NCI-H460 (cell line): ENCODE results near the gene PRDX6. TPM values are rescaled to one million over a fixed set of nuclear protein-coding genes. Genes with fewer than 3 reads are reported as not detected.
"Not testable (repeated sequence)": the region's sequence is repeated elsewhere in the genome, so short reads cannot be mapped to it uniquely, and the experiment has no call there.

Source experiments
- DNase-seq: peaks from one replicate; pipeline ENCODE4 v3.0.0-alpha.2; 2016; ENCODE audit warnings: low read depth; ENCODE audit errors: extremely low read depth
- total RNA-seq: library from RNA; depleted of rRNA; stranded (reverse); fragments of >200 nt; shearing (Covaris generic); gene quantifications from 2 replicates; pipeline ENCODE4 v1.2.3, GENCODE V29; 2014

The PRDX6 gene
- total RNA-seq, 1 experiment from 2014 or later: 594 TPM

GRCh38 chr1:173493125-173493524, 16.0 kb downstream of the PRDX6 start:
- DNase-seq: not testable (repeated sequence)

GRCh38 chr1:173495609-173496267, 18.6 kb downstream of the PRDX6 start:
- DNase-seq: no peak

DNA sequence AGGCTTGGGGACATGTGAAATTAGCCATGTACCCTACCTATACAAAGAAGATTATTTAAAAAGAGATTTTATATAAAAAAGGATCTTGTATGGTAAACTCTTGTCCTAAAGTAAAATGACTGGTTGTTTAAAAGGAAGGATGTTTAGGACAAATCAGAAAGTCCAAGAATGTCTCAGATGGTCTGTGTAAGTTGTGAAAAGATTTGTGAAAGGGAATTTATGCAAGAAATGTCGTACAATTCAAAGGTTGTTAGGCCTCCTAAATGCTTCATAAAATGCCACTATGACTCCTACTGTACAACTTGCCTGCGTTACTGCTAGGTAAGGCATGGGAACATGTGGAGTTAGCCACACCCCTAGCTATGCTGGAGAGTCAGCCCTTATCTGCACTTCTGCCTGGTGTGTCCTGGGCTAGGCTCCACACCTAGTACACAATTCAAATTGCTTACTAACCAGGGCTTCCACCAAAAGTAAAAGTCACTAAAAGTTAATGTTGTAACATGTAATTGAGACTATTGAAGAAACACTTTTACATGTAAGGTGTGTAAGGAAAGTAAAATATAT, 19.7 kb downstream of the PRDX6 start:
- DNase-seq: no peak

DNA sequence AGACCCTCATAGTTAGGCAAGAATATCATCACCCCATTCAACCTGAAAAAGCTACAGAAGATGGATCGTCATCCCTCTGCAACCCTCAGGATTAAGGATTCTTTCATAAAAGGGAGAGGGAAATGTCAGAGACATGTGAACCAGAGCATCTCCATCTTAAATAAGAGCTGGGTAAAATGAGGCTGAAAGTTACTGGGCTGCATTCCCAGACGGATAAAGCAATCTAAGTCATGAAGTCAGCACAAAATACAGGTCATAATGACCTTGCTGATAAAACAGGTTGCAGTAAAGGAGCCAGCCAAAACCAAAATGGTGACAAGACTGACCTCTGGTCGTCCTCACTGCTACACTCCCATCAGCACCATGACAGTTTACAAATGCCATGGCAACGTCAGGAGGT, 22.6 kb downstream of the PRDX6 start:
- no peak for DNase-seq

GRCh38 chr1:173502104-173502503, 25.0 kb downstream of the PRDX6 start:
- DNase-seq: no peak

DNA sequence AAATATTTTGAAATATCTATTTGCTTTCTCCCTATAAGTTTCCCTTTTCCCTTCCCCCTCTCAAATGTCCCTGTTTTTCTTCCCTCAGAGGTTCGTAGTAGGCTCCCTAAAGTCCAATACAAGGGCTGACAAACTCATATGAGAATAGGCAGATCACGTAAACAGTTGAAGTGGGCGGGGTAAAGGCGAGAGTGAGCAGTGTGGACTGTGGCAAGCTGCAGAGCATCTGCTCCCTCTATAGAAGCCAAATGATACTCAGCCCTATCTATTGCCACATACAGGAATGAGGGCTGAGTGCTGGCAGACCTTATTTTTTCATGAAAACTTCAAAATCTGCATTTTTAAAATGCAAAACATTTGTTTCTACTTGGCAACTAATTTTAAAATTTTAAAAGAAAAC, 26.3 kb downstream of the PRDX6 start:
- DNase-seq: peak; percentile 58

DNA sequence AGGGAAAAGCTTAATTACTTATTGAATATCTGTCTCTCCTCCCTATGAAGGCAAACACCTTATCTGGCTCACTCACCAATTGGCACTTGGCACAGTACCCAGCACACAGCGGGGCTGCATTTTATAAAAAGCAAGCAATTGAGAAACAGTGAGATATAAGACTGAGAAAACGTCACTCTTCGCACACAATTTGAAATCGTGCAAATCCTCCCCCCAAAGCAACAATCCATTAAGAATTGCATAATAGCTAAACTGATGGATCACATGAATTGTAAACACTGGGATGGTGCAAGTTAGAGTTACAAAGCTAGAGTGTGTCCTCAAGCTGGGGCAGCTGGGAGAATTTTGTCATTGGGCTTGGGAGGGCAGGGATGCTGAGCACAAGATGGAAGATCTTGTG, 27.1 kb downstream of the PRDX6 start:
- DNase-seq: peak; percentile 15

- no peak for DNase-seq
Observed at GRCh38 chr1:173505391-173505790, 28.3 kb downstream of the PRDX6 start.

- DNase-seq: peak; percentile 44
Observed at GRCh38 chr1:173506437-173506836, 29.3 kb downstream of the PRDX6 start.

DNA sequence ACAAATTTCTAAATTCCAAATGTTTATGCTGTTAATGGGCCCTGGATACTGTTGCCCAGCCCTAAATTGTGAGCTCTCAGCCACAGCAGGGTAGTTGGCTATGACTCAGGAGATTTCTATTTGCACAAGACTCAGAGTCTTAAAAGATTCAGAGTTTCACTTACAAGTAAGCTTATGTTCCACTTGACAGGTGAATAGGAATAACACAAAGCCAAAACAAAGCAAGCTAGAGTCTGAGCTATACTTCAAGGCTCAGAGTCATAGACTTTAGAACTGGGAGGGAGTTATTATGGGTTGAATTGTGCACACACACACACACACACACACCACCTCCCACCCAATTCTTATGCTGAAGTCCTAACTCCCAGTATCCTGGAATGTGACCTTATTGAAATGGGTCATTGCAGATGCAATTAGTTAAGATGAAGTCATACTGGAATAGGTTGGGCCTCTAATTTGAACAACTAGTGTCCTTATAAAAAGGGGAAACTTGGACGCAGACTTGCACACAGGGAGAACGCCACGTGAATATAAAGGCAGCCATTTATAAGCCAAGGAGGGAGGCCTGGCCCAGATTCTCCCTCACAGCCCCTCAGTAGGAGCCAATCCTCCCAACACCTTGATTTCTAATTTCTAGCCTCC, 30.2 kb downstream of the PRDX6 start:
- peak; percentile 38 for DNase-seq

DNA sequence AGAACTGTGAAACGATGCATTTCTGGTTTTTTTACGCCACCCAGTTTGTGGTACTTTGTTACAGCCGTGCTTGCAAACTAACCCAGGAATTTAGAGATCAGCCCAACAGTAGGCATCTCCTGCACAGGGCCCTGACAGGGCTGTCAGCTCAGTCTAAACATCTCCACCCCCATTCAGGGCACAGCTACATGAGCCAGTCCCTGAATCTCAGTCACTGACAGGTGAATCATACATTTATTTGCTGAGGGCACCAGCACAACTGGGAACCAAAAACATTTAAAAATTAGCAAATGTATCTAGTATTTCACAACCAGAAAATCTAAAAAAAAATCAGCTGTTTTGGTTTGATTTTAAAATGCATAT, 30.7 kb downstream of the PRDX6 start:
- DNase-seq: peak; percentile 23

- DNase-seq: no peak
Observed at GRCh38 chr1:173508541-173508940, 31.4 kb downstream of the PRDX6 start.

DNA sequence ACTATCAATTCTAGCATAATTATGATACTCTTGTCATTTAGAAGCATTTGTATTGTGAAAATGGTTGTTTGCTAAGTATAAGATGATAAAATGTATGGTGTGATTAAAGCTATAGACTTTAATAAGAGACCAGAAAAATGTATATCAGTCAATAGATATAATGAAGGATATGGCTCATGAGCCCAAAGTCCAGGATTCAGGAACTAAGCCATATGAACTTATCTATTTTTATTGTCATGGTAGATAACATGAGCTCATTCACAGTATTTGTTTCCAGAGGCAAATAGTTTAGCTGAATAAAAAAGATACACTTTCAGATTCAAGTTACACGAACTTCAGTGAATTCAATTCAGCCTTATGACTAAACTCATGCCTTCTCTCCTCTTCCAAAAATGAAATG, 32.7 kb downstream of the PRDX6 start:
- DNase-seq: no peak

DNA sequence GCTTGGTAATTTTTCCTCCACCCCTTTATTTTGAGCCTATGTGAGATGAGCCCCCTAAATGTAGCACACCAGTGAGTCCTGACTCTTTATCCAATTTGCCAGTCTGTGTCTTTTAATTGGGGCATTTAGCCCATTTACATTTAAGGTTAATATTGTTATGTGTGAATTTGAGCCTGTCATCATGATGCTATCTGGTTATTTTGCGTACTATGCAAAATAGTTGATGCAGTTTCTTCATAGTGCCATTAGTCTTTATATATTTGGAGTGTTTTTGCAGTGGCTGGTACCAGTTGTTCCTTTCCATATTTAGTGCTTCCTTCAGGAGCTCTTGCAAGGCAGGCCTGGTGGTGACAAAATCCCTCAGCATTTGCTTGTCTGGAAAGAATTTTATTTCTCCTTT, 37.4 kb downstream of the PRDX6 start:
- DNase-seq: not testable (repeated sequence)

GRCh38 chr1:173520799-173521198, 43.7 kb downstream of the PRDX6 start:
- no peak for DNase-seq

DNA sequence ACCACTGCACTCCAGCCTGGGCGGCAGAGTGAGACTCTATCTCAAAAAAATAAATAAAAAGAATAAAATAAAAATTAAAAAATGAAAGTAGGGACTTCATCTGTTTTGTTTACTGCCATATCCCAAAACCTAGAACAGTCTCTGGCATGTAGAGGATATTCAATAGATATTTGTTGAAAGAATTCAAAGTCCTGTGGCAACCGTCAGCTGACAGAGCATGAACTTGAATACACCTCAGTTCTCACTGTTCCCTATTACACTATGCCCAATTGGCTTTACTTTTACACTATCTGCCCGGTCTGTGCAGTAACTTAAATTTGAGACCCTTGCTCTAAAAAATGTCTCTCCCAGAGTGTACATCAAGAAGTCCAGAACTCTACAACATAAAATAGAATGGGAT, 46.2 kb downstream of the PRDX6 start:
- DNase-seq: no peak

DNA sequence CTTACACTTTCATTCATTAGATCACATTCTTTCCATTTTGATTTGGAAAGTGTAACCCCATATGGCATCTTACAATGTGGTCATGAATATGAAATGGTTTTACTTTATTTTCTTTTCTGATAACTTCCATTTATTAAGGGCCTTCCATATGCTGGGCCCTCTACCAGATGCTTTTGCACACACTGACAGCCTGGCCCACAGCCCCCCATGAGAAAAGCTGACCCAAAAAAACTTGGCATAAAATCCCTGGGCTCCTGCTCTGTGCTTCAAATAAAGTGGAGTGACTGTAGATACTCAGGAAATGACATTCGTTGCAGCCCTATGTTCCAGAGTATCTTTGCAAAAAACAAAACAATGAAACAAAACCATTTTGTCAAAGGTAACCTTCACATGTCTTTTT, 48.8 kb downstream of the PRDX6 start:
- DNase-seq: no peak

DNA sequence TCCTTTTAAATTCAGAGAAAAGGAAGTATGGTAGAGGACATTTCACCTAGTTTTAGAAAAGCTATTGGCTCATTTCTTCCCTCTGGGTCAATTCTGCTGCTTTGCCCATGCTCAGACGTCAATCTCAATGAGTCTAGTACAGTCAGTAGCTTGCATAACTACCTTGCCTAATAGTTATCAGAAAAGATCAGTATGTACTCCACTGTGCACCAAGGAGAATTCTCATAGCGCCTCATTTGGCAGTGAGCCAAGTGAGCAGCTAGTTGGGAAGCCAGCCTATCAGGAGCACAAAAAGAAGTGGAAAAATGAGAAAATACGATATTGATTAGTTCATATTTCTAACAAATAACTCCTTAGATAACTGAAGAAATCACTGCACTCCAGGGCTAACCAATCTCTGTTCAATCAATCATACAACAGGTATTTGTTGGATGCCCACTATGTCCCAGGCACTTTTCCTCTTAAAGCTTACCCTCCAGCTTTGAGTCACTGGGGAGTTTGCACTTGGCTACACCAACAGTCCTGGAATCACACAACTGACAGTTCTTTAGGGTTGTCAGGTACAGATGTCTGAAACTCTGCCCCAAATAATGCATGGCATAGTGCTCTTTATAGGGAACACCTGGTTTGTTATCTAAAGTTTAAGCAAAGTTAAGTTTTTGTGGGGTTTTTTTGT, 50.2 kb downstream of the PRDX6 start:
- peak; percentile 18 for DNase-seq

DNA sequence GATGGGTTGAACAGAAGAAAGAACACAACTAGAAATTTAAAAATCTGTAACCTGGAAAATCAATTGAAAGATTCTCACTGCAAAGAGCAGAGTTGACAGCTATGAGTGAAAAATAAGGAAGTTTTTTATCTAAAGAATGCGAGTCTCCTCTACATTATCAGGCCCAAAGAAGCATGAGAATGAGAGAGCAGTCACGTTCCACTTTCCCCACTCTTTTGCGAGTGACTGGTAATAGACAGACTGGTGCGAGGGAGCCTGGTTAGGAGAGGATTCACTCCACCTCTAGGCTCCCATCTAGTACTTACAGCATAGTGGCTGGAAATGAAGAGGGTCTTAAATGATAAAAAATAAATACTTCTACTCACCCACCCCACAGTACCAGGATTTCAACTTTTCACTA, 52.0 kb downstream of the PRDX6 start:
- no peak for DNase-seq

DNA sequence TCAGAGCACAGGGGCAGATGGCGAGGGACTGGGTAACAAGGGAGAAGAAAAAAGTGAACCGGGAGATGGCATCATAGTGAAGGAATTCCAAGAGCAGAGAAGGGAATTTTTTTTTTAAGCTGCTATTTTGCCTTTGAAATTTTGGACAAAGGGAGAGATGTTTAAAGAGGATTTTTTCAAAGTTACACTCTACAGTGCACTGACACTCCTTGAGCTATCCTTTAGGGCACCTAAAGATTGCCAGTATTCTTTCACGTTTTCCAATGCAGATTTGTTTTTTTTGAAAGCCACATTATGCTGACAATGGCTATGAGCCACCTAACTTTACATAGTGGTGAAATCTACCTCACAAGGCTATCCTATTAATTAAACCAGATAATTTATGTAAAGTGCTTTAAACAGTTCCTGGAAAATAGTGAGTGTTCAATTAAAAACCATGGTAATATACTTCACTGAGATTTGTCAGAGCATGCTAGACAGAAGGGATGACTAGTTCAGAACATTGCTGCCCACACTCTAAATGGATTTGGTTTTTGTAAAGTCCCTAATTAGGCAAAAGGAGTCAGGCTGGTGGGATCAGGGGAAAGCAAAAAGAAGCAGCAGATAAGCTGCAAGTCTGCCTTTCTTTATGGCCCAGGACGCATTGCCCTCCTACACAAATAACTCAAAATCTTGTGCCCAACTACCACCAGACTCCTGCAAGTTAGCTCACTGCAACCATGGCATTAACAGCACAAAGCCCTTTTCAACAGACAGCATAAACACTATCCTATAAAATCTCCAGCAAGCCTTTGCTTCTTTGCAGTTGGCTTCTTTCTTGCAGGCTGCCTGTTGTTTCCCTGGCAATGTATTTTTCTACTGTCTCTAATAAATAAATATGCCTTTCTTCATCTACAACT, 53.9 kb downstream of the PRDX6 start:
- no peak for DNase-seq

DNA sequence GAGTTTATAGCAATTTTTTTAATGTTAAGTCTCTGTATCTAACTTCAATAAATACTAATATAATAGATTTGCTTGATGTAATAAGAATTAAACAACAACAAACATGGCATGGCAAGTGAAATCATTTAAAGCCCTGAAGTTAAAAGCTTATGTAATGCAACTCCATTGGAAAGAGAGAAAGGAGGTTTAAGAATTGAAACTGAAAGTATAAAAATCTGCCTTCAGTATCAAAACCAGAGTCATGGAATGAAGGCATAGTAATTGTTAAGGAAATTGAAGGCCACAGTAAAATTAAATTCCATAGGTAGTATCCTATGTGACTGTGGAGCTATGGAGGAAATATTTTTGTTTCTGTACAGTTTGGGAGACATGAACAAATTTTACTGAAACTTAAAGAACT, 55.1 kb downstream of the PRDX6 start:
- no peak for DNase-seq
